A549 (cell line): ENCODE data around the gene IFIT1B. TPM values are rescaled to one million over a fixed set of nuclear protein-coding genes. Genes with fewer than 3 reads are reported as not detected.

Source experiments
- ATAC-seq, 2 experiments: fragments of 200-7000 bp in 1 of 2; fragments of >200 bp in 1 of 2; cut with Nextera tagmentation in 1 of 2; cut with Tn5 transposase in 1 of 2; 3 replicates each; pipeline versions ENCODE4 v1.8.0 to v1.9.1; 2018 to 2020; ENCODE audit warnings: mild to moderate bottlenecking in 1 of 2, moderate library complexity in 1 of 2
- CTCF ChIA-PET: fragments of 300-600 bp; sonication (Branson Sonifier 250); formaldehyde crosslinking; extraction: SDS; loops from one replicate; lab custom pipeline; 2021; ENCODE audit warnings: antibody characterized with exemption, inconsistent platforms; lab: Yijun Ruan, JAX
- POLR2A ChIA-PET: fragments of 350-600 bp; formaldehyde crosslinking; extraction: SDS; loops from one replicate; lab custom pipeline; 2021; ENCODE audit warnings: antibody characterized with exemption, inconsistent platforms; lab: Yijun Ruan, JAX
- DNase-seq, 2 experiments: peaks; one replicate each; pipeline versions ENCODE4 v3.0.0 to v3.0.0-alpha.2; 2011 to 2016; ENCODE audit warnings: low read depth in 1 of 2, low spot score in 1 of 2
- FAIRE-seq: peaks from 2 replicates; lab custom pipeline; 2011; peaks lifted over from hg19 to GRCh38; lab: Jason Lieb, UNC
- H3K27ac ChIP-seq, 2 experiments: fragments of >200 bp; sonication (Bioruptor Twin); formaldehyde crosslinking; 3 replicates each; pipeline ENCODE4 v1.5.1; 2016 to 2017
- H3K4me1 ChIP-seq: fragments of >200 bp; sonication (Bioruptor Twin); formaldehyde crosslinking; 3 replicates; pipeline ENCODE4 v1.6.1; 2016
- H3K4me2 ChIP-seq: fragments of >200 bp; sonication (Bioruptor Twin); formaldehyde crosslinking; 3 replicates; pipeline ENCODE4 v1.6.1; 2016
- H3K4me3 ChIP-seq: fragments of >200 bp; sonication (Bioruptor Twin); formaldehyde crosslinking; 3 replicates; pipeline ENCODE4 v1.5.1; 2016
- H3K9me3 ChIP-seq: fragments of >200 bp; sonication (Bioruptor Twin); formaldehyde crosslinking; 3 replicates; pipeline ENCODE4 v1.6.1; 2016
- ATOH8 ChIP-seq: fragments of 250-450 bp; sonication (Bioruptor Pico); IDR thresholded peaks from 2 replicates; pipeline ENCODE4 v1.5.0; 2020; ENCODE audit warnings: low read depth, mild to moderate bottlenecking, moderate library complexity
- CTCF ChIP-seq: fragments of >200 bp; sonication (Bioruptor Twin); formaldehyde crosslinking; IDR thresholded peaks from 3 replicates; pipeline ENCODE4 v1.5.1; 2016
- ESRRA ChIP-seq: fragments of 150-350 bp; IDR thresholded peaks from 2 replicates; pipeline ENCODE4 v1.6.1; 2014; ENCODE audit warnings: mild to moderate bottlenecking, low read length, borderline replicate concordance
- FOSB ChIP-seq: fragments of 250-450 bp; sonication (Bioruptor Pico); IDR thresholded peaks from 2 replicates; pipeline ENCODE4 v1.5.0; 2020; ENCODE audit warnings: mild to moderate bottlenecking, moderate library complexity
- HDAC2 ChIP-seq: fragments of 200-600 bp; sonication (generic); IDR thresholded peaks from 2 replicates; pipeline ENCODE4 v1.6.1; 2016
- HES2 ChIP-seq: fragments of >200 bp; sonication (Bioruptor Twin); formaldehyde crosslinking; IDR thresholded peaks from 2 replicates; pipeline ENCODE4 v1.6.1; 2016
- HEYL ChIP-seq: fragments of 250-450 bp; sonication (Bioruptor Pico); IDR thresholded peaks from 2 replicates; pipeline ENCODE4 v1.8.0; 2021; ENCODE audit warnings: mild to moderate bottlenecking, moderate library complexity
- HMGXB4 ChIP-seq: fragments of 250-450 bp; sonication (Bioruptor Pico); IDR thresholded peaks from 2 replicates; pipeline ENCODE4 v1.5.0; 2021; ENCODE audit warnings: mild to moderate bottlenecking, moderate library complexity, borderline replicate concordance
- HOXA7 ChIP-seq: fragments of 250-450 bp; sonication (Bioruptor Pico); IDR thresholded peaks from 2 replicates; pipeline ENCODE4 v1.5.0; 2020; ENCODE audit warnings: mild to moderate bottlenecking, moderate library complexity
- KDM1A ChIP-seq: fragments of 200-600 bp; sonication (generic); IDR thresholded peaks from 2 replicates; pipeline ENCODE4 v1.6.1; 2016; ENCODE audit warnings: low read depth, mild to moderate bottlenecking
- MAFK ChIP-seq: fragments of 450-650 bp; IDR thresholded peaks from 2 replicates; pipeline ENCODE4 v1.6.1; 2014; ENCODE audit not compliant: partially characterized antibody
- MAZ ChIP-seq: fragments of 150-350 bp; IDR thresholded peaks from 2 replicates; pipeline ENCODE4 v1.6.1; 2014; ENCODE audit warnings: antibody characterized with exemption, low read depth, low read length, borderline replicate concordance
- MYC ChIP-seq: IDR thresholded peaks from 2 replicates; pipeline ENCODE4 v1.6.1; 2012; ENCODE audit warnings: mild to moderate bottlenecking, inconsistent platforms, low read length, improper control_type of control experiment, borderline replicate concordance
- NR3C1 ChIP-seq: fragments of >200 bp; sonication (Bioruptor Twin); formaldehyde crosslinking; IDR thresholded peaks from 3 replicates; pipeline ENCODE4 v1.6.1; 2017
- RAD21 ChIP-seq, 2 experiments: fragments of >200 bp in 1 of 2; sonication (Bioruptor Twin) in 1 of 2; formaldehyde crosslinking in 1 of 2; IDR thresholded peaks in 1 of 2; conservative IDR thresholded peaks in 1 of 2; 2 replicates in 1 of 2; 3 replicates in 1 of 2; pipeline ENCODE4 v1.6.1; 2012 to 2018; ENCODE audit warnings: inconsistent platforms in 1 of 2
- SREBF2 ChIP-seq: fragments of 450-650 bp; IDR thresholded peaks from 2 replicates; pipeline ENCODE4 v1.6.1; 2014; ENCODE audit warnings: mild to moderate bottlenecking, moderate library complexity
- ZSCAN20 ChIP-seq: fragments of 250-450 bp; sonication (Bioruptor Pico); IDR thresholded peaks from 2 replicates; pipeline ENCODE4 v1.8.0; 2022; ENCODE audit warnings: mild to moderate bottlenecking, moderate library complexity
- WGBS: methylation state at CpG from one replicate; pipeline ENCODE4 v1.1.6; 2017; ENCODE audit errors: missing lambda C conversion rate; 5-methylcytosine and 5-hydroxymethylcytosine counted together
- polyA plus RNA-seq, 4 experiments: library from polyadenylated mRNA; depleted of rRNA in 3 of 4; stranded (reverse); fragments of >200 nt; fragmentation: RNase III in 1 of 4; extraction: RNeasy Plus Mini Kit Qiagen cat#74134 plus additional on column Dnase treatment in 1 of 4; gene quantifications; 2 replicates in 3 of 4; 3 replicates in 1 of 4; pipeline ENCODE4 v1.2.3, GENCODE V29; 2011 to 2017

The IFIT1B gene
- polyA plus RNA-seq, 2 of the 4 experiments (the other 2 are of a cell fraction) = not detected

GRCh38 chr10:89351780-89352597 lies 25.9 kb upstream of the IFIT1B start (continued):
- no peak for TF ChIP-seq HDAC2

- POLR2A ChIA-PET = interaction anchor here (0.6 to 1.3 kb wide), 6 partner anchors 11 to 482 kb away, joined by 3 to 8 read pairs (median 4); partner anchors contain the start of gene IFIT3
- Histone ChIP-seq H3K4me3 (no peak overlapping the region), H3K9me3 (0 out of 3 replicates have a peak, but pooled peaks cover 3% of the 10 kb centered on the region), H3K27ac (peak overlapping the region; percentile 75 to 83), H3K4me2 (peak overlapping the region; percentile 79), H3K4me1 (peaks cover 39% of the 10 kb centered on the region)
- ATAC-seq = no peak
- TF ChIP-seq HMGXB4 = no peak
- TF ChIP-seq MAFK = peak; percentile 1
- CTCF ChIA-PET = interaction anchor here (0.6 to 2.4 kb wide), 3 partner anchors 15 to 1435 kb away, joined by 3 to 9 read pairs (median 3); no protein-coding TSS in a partner anchor
- no peak for DNase-seq
- no peak for FAIRE-seq
- WGBS = 85% methylated on average over 4 of the region's 4 CpGs
Measured at GRCh38 chr10:89352802-89353201, 25.1 kb upstream of the IFIT1B start.

- DNase-seq (no peak), ATAC-seq (no peak), FAIRE-seq (no peak)
- H3K9me3 ChIP-seq = 0 out of 3 replicates have a peak, but pooled peaks cover 3% of the 10 kb centered on the region
- TF ChIP-seq ATOH8 (CRISPR knock-in tag) (peak; percentile 52; the same call in 1 of the 2 replicates), MAZ (no peak)
- CTCF ChIA-PET = interaction anchor here (1.0 to 1.6 kb wide), 2 partner anchors 38 to 361 kb away, joined by 4 to 5 read pairs; no protein-coding TSS in a partner anchor
- peaks cover 32% of the 10 kb centered on the region for H3K4me1 ChIP-seq
- POLR2A ChIA-PET = no interaction called here
- no peak overlapping the region for H3K4me3 ChIP-seq
- 81% methylated on average over 2 of the region's 2 CpGs for WGBS
- H3K27ac ChIP-seq = no peak overlapping the region
- H3K4me2 ChIP-seq = no peak overlapping the region
Measured at GRCh38 chr10:89355394-89355931, 22.4 kb upstream of the IFIT1B start.

GRCh38 chr10:89357096-89357495 lies 20.8 kb upstream of the IFIT1B start:
- no peak for TF ChIP-seq ZSCAN20 (CRISPR knock-in tag)
- no peak for TF ChIP-seq SREBF2
- TF ChIP-seq MAFK = no peak
- TF ChIP-seq HOXA7 (CRISPR knock-in tag) = no peak
- TF ChIP-seq FOSB (CRISPR knock-in tag) = no peak
- TF ChIP-seq ESRRA = no peak
- TF ChIP-seq CTCF = no peak
- TF ChIP-seq KDM1A = no peak
- no peak for TF ChIP-seq HES2
- TF ChIP-seq MYC = no peak
- no peak for TF ChIP-seq NR3C1
- no peak for TF ChIP-seq HEYL (CRISPR knock-in tag)
- TF ChIP-seq RAD21 (conservative IDR thresholded peaks at IDR 0.05 in 1 of 2, IDR thresholded peaks at IDR 0.05 in 1 of 2) = no peak
- CTCF ChIA-PET = interaction anchor here (1.3 to 1.4 kb wide), 2 partner anchors 12 to 13 kb away, joined by 3 to 6 read pairs; no protein-coding TSS in a partner anchor
- 0 out of 3 replicates have a peak, but pooled peaks cover 3% of the 10 kb centered on the region for H3K9me3 ChIP-seq
- H3K4me3 ChIP-seq = no peak overlapping the region
- H3K27ac ChIP-seq = no peak overlapping the region
- no peak for FAIRE-seq
- no peak for DNase-seq
- 60% methylated on average over 1 of the region's 1 CpG for WGBS
- ATAC-seq = no peak
- H3K4me1 ChIP-seq = peaks cover 18% of the 10 kb centered on the region
- POLR2A ChIA-PET = no interaction called here
- H3K4me2 ChIP-seq = no peak overlapping the region
